Stimulated activated CD8-positive, alpha-beta memory T cell treated with anti-CD3 and anti-CD28 coated beads, Interleukin-12 subunit alpha, Interleukin-12 subunit beta, amount 100 ng/mL, for 24 hours (primary cell): Measurements from ENCODE around the gene RHAG.
"Not testable (repeated sequence)": the region's sequence is repeated elsewhere in the genome, so short reads cannot be mapped to it uniquely, and the experiment has no call there.

Source experiments
- DNase-seq: peaks from one replicate; pipeline ENCODE4 v3.0.0-alpha.2; 2020; ENCODE audit errors: extremely low read depth

The RHAG gene

DNA sequence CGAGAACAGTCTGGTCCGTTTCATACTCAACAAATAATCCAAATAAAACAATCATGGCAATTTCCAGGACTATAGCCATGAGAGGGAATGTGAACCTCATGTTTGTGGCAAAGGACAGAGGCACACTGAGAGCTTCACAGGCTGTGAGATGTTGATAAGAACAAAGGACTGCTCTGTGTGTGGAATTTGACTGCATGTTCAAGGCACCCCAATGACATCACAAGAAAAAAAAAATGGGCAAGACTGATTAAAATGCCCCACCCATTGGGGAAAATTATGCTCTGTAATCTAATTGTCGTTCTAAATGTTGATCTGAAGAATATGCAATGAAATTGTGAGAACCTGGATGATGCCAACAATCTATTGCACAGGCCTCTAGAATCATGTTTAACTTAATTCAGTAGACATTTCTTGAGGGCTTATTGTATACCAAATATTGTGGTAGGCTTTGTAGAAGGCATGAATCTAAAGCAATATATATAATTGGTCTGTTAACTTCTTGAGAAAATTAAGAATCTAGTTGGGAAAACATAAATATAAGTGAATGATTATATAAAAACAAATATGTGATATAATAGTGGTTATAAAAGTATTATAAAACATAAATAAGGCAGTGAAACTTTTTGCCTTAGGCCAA is at the start of gene RHAG:
Gene RHAG (minus strand): TSS at position 127 of the 637 bp plus-strand sequence. CDS start 27 bp downstream, at position 100.
- no peak for DNase-seq

DNA sequence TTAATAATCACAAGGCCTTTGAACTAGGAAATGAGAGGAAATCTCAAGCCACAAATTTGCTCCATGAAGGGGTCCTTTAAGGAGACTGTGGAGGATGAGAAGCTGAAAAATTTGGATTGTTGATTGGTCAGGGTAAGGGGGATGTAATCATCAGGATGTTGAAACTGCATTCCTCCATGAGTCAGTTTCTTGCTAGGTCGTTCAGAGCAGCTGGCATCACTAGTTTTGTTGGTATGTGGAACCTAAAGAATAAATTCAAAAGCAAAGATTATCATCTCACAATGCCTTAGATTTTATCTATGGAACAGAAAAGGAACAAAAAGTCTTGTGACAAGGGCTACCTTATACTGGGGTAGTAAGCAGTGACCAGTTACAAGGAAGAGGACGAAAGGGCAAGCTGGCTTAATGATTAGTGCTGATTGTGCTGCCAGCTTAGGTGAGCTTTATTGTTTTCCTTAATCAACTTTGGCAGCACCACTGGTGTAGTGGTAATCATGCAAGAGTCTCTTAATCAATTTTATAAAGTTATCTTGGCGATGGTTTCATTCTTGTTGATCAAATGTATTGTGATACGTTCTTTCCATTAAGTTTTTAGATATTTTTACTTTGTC is 40.1 kb upstream of the RHAG start:
- DNase-seq, result no peak

DNA sequence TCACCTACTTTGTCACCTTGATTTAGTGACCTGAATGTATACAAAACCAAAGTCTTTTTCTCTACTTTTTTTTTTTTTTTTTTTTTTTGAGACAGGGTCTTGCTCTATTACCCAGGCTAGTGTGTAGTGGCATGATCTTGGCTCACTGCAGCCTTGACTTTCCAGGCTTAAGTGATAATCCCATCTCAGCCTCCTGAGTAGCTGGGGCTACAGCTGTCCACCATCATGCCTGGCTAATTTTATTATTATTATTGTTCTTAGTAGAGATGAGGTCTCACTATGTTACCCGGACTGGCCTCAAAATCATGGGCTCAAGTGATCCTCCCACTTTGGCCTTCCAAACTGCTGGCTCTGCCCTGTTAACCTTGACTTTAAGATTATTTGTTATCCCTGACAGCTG is 39.2 kb upstream of the RHAG start:
- no peak for DNase-seq

DNA sequence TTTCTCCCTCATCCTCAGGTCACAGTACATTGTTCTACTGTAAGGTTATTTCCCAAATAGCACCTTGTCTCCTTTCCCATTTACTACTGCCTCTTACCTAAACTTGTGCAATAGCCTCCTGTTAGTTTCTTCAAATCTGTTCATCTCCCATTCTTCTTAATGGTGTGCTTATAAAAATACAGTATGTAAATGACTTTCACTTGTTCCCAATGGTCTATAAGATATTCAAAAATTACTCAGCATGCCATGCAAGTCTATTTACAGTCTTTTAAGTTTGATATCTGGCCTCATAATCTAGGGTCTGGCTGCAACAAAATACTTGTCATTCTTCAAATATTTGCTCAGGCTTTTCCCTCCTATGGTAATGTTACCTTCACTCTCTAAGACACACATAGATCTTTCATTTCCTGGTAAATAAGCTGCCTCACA is 31.5 kb upstream of the RHAG start:
- no peak for DNase-seq

DNA sequence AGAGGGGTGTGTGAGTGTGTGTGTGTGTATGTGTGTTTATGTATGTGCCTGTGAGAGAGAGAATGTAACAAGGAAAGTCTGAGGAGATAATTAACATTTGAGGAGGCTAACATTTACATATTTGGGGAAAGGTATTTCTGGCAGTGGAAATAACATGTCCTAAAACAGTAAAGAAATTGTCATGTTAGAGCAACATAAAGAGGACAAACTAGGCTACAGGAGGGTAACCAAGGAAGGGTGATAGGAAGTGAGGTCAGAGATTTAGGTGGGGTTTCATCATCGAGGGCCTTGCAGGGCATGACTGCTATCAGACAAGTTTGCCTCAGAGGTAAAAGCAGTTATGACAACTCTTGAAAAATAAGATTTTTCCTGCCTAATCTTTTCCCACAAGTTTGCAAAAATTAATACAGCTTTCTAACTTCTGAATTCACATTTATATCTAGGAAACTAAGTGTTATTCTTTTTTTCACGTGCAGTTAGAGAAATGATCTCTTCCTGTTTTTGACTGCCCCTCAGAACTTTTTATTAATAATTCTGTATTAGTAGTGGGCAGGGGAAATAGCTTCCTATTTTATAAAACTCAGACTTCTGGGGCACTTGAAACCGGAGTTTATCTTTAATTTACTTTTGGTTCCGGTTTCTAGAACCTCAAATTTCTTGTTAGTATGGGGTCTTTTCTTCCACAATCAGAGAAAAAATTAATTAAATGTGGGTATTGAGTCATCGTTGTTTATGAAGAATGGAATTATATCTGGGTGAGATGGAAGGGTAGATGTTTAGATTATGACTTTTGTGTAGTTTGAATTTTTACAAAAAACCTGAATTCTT is 30.5 kb upstream of the RHAG start:
- no peak for DNase-seq

DNA sequence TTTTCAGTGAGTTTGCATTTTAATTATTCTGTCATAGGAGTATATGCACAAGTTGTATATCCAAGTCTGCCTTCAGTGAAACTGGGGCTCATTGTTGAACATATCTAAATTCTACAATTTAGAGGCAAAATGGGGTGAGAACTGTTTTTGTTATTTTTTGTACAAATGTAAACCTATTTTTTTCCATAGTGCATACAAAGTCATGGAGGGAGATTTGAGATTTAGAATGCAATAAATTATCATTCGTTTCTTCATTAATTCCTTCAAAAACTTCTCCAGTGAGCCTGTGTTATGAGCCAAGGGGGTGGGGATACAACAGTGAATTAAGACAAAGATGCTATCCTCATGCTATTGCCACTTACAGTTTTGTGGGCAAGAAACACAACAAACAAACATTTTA is 29.8 kb upstream of the RHAG start:
- DNase-seq, result no peak

DNA sequence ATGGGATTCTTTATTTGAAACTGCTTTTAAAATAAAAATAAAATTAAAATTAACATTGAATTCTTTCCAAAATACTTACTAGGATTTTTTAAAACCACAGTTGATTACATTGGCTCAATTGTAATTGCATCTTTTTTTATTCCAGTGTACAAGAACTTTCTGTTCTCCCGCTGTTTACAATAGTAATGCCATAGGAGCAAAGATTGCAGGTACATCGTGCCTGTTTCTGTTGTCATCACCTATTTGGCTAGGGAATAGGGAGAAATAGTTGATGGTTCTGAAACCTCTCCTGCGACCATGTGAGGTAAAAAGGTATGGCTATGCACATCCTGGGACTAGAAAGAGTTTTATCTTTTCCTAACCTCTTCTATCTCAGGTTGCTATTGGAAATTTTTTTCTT is 28.2 kb upstream of the RHAG start:
- no peak for DNase-seq

DNA sequence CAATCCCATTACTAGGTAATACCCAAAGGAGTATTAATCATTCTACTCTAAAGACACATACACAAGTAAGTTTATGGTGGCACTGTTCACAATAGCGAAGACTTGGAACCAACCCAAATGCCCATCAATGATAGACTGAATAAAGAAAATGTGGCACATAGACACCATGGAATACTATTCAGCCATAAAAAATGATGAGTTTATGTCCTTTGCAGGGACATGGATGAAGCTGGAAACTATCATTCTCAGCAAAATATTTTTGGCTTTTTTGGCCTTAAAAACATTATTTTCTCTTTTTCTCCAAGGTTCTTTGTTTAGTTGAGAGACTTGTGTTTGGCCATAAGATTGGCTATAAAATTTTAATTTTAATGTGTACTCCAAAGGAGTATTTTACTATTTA is 27.4 kb upstream of the RHAG start:
- not testable (repeated sequence) for DNase-seq

DNA sequence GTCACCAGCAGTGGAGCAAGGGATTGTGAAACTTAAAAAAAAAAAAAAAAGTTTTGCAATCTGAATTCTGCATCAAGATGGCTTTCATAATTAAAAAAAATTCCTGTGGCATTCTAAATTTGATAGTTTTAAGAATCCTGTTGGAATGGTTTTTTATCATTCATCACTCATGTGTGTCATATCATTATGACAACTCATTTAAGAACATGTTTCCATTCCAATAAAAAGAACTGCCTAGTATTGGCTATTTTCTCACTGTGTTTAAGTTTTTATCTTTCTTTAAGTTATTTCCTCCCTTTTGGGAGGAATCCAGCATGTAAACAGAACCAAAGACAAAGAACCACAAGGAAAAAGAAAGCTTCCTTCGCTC is 26.2 kb upstream of the RHAG start:
- DNase-seq, result no peak

DNA sequence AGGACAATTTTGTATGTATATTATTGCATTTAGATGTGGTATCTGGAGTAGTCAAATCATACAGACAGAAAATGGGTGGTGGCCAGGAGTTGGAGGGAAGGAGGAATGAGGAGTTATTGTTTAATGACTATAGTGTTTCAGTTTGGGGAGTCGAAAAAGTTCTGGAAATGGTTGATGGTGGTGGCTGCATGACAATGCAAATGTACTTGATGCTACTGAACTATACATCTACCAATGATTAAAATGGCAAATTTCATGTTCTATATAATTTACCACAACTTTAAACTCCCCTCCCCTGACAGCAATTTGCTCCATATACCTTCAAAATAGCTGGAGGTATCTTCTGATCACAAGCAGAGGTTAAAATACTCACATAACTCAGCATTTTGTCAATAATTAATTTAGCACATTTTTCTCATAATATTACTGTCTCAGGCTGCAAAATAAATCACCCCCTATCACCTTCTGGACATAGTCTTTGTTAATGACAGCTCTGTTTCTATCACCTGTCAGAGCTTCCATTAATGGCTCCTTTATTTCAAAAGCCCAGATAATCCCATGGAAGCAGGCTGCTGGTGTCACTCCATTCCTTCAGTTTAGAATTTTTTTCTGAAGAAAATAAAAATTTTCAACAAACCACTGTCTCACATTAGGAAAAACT is 25.7 kb upstream of the RHAG start:
- no peak for DNase-seq

DNA sequence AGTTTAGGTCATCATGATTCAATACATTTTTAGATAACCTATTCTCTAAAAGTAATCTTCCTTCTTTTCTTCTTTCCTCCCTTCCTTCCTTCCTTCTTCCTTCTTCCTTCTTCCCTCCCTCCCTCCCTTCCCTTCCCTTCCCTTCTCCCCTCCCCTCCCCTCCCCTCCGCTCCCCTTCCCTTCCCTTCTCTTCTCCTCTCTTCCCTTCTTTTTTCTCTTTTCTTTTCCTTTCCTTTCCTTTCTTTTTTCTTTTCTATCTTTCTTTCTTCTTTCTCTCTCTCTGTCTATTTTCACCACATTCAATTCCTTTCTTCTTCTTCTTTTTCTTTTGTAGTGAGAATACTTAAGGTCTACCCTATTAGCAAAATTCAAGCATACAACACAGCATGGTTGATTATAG is 17.3 kb upstream of the RHAG start:
- no peak for DNase-seq

DNA sequence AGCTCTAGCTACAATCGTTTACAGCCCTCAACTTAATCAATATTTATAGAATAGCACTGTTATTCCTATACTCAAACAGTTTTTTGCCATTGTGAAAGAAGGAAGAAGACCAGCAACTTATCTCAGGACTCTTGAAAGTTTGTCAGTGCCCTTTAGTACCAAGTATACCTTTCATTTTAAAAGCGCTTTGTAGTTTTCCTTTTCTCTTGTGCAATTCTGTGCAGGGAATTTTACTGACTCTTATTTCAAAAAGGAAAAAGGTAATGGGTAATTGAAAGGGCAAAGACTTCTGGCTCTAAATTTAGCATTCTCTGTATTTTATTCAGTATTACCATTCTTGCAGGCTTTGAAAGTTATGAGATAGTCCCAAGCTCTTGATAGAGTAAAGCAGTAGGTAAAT is 16.8 kb upstream of the RHAG start:
- DNase-seq, result no peak

DNA sequence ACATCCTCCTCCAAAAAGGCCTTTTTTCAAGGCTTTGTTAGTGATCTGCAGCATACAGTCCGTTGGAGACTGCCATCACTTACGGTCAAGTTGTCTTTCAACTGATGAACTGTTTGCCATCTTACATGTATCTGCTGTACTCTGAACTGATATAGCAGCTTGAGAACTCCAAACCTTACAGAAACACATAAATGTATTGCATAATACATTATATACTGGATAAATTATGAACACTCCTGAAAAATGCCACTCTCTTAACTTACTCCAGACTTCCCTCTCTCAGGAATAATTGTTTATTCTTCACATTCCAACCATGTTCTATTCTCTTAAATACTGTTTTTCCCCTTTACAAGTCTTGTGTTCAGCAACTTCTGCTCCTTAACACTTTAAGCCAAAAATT is 14.6 kb upstream of the RHAG start:
- no peak for DNase-seq

DNA sequence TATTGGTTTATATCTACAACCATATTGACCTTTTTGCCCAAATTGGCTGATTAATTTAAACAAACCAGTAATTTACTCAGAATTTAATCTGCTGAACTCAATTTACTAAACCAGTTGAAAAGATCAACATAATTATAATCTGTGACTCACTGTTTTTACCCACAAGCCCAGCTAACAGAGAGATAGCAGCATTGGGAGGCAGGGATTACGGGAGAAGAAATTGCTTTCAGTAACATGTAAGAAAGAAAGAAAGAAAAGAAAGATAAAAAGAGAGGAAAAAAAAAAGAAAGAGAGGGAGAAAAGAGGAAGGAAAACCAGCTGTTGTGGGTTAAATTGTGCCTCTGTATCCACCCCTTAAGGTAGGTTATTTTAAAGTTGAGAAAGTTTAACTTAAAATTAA is 13.3 kb upstream of the RHAG start:
- no peak for DNase-seq

DNA sequence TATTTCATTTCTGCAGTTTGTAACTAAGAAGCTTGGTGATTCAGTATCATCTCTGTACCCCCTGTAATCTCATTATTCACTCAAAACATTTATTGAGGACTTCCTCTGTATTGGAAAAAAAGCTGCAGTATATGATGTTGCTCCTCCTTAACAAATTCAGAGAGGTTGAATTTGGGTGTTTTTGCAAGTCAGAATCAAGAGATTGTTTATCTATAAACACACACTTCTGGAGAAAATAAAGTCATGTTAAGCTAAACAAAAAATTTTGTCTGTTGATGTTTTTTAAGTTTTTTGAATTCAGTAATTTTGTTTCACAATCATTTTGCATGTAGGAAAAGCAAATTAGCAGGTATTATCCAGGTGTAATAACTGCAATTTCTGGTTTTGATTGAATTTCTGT is 11.4 kb upstream of the RHAG start:
- no peak for DNase-seq

DNA sequence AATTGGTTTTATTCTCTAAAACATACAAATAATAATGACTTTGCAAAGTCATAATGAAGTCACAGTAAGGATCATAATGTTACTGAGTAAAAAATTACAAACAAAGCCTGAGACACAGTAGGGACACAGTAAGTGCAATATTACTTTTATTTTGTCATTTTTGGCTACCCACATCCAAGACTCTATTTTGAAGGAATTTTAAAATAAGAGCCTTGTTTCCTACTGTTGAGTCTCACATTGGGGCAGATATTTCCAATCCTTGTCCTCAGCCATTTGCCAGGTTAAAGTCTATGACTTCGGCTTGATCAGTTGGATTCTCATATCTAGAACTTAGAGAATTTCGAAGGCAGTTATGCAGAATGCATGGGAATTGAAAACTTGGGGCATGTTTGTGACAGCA is 10.8 kb upstream of the RHAG start:
- DNase-seq, result no peak

DNA sequence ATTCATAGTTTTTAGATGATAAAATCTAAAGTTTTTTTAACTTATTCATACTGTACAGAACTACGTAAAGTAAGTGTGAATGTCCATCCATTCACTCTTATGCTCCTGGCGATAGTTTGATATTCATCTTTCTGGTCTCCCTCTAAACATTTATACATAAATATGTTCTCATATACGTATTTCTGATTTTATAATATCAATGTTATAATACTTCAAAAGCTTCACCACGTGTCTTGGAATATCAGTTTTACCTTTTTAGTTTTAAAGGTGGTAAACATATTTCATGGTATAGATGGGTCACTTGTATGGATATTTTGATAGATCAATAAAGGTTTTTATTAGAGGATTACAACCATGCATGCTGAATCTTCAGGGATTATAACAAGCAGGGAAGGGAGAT is 10.3 kb upstream of the RHAG start:
- no peak for DNase-seq

DNA sequence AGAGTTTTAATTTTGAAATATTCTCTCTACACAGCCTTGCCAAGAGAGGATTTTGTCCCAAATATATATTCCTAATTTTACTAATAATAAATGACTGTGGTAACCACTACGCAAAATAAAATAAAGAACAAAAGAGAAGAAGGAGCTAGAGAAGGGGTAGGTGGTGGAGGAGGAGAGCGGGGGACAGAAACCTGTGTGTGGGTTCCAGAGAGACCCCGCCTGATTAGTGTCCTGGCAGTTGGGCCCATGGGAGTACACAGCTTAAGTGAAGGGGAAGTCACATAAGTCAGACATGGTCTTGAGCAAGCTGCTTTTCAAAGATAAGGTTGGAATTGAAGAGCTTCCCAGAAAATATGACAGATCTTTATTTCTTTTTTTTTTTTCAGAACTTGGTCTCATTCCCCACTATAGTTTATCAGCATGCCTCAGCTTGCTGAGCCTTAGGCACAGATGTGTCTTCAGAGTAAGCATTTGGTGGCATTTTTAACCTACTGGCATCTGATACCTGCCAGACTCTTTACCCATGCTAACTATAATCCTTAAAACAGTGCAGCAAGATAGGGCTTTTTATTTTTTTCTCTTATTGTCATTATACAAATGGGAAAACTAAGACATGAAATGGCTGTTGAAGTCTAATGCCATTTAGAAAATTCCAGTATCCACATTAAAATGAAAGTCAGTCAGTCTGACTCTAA is 9.6 kb upstream of the RHAG start:
- no peak for DNase-seq

DNA sequence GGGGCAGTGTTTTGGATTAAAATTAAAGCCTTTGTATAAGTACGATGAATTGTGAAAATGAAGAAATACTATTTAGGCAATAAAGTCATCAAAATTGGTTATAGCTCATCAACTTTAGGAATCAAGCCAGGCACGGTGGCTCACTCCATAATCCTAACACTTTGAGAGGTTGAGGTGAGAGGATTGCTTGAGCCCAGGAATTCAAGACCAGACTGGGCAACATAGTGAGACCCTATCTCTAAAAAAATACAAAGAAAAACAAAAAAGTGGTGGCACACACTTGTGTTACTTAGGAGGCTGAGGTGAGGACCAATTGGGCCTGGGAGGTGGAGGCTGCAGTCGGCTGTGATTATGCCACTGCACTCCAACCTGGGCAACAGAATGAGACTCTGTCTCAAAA is 8.5 kb upstream of the RHAG start:
- DNase-seq, result no peak

DNA sequence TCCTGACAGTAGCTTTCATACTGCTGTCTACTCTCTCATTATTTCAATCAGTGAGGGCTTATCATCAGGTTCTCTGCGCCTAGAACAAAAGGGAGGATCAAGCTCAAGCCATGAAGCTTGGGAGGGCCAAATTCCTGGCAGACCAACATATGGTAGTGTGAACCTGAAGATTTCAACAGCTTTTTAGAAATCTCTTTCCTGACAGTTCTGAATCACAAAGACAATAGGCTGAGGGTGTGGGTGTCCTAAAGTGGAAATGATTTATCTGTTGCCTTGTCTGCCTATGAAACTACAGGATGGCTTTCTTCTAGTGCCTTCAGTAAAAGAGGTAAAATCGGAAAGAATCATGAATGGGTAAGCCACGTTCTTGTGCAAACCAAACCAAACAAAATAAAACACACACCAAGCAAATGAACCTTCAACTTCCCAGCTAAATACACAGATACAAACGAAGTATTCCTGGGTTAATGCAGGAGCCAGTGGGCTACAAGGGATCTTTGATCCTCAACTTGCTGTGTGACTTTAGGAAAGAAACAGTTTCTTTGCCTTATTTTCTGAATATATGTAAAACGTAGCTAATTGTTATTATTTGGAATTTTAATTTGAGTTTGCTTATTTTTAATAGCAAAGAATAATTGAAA is 2.7 kb upstream of the RHAG start:
- DNase-seq, result no peak

DNA sequence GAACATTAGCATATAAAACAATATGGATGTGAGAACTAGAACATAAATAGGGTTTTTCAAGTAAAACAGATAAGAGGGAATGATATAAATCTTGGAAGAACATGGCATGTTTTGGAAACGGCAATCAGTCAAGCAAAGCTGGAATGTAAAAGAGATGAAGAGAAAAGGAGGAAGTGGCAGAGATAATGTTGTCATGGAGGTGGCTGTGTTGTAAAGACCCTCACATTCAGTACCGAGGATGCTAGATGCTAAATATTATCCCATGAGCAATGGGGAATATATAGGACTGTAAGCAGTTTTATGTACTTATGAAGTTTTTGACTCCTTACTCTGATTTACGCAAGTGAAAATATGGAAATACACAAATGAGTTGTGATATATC is 702 bp upstream of the RHAG start:
- DNase-seq, result no peak
